GM18499 (cell line): ENCODE results near the gene THAP11.

Experiments used
- ATAC-seq: cut with Tn5 transposase; IDR thresholded peaks from one replicate; pipeline ENCODE4 v1.9.1; 2021; ENCODE audit warnings: moderate number of reproducible peaks; ENCODE audit not compliant: insufficient read depth, unreplicated experiment

Gene THAP11

GRCh38 chr16:67881621-67882161 is 39.6 kb downstream of the THAP11 start:
- ATAC-seq, result no peak

- no peak for ATAC-seq
Measured at GRCh38 chr16:67882374-67883145, 40.4 kb downstream of the THAP11 start.

GRCh38 chr16:67883146-67883871 is 41.2 kb downstream of the THAP11 start:
- no peak for ATAC-seq

GRCh38 chr16:67883872-67884261 is 41.7 kb downstream of the THAP11 start:
- ATAC-seq, result no peak

GRCh38 chr16:67884684-67885083 is 42.6 kb downstream of the THAP11 start, which contains the start of gene NRN1L:
TSS of gene NRN1L (plus strand) at chr16:67884885. CDS start at chr16:67884904, 19 bp downstream.
- no peak for ATAC-seq

- ATAC-seq, result no peak
Measured at GRCh38 chr16:67885545-67885944, 43.4 kb downstream of the THAP11 start.

- ATAC-seq, result no peak
Measured at GRCh38 chr16:67885976-67886375, 43.9 kb downstream of the THAP11 start.

GRCh38 chr16:67886387-67886786 is 44.3 kb downstream of the THAP11 start:
- no peak for ATAC-seq

- no peak for ATAC-seq
Measured at GRCh38 chr16:67888331-67888730, 46.2 kb downstream of the THAP11 start.

GRCh38 chr16:67892375-67892774 is 50.3 kb downstream of the THAP11 start:
- no peak for ATAC-seq

GRCh38 chr16:67892899-67893742 is 51.0 kb downstream of the THAP11 start, which contains the start of gene PSKH1:
TSS of gene PSKH1 (plus strand) at chr16:67893254. CDS start at chr16:67908750, 15,496 bp downstream.
- ATAC-seq, result no peak
